HuH-7.5 (cell line): Measurements from ENCODE around the gene FCN1.

Source experiments
- DNase-seq: peaks from one replicate; pipeline ENCODE4 v3.0.0; 2011; ENCODE audit warnings: low spot score

The FCN1 gene

GRCh38 chr9:134937164-134937555 lies 19.4 kb upstream of the FCN1 start:
- DNase-seq = no peak

- no peak for DNase-seq
These were observed 18.8 kb upstream of the FCN1 start for GRCh38 chr9:134936346-134937163.

GRCh38 chr9:134935701-134936345 lies 18.1 kb upstream of the FCN1 start:
- DNase-seq = no peak

DNA sequence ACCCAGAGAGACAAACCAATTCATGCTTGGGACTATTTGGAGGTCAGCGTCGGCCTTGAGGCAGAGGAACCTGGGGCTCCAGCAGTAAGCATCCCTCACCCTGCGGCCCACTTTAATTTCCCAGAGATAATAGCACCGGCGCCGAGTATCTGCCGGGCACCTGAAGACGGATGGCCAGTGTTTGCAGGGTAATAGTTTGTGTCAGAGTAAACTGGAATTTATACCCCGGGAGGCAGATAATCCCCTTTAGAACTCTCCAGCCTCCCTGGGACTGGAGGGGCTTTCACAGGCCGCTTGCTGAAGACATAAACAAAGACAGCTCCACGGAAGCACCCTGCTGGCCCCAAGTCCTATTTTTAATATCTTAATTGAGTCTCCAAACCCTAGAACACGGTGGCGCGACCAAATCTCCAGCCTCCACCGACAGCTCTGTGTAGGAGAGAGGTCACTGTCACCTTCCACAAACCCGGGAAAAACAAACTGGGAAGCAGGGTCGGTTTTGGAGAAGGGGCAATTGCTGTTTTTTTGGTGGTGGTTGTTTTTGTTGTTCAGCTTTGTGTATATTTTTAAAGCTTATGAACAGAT lies 17.4 kb upstream of the FCN1 start:
- DNase-seq = no peak

GRCh38 chr9:134933076-134933659 lies 15.5 kb upstream of the FCN1 start:
- no peak for DNase-seq

- DNase-seq = no peak
These were observed 14.9 kb upstream of the FCN1 start for GRCh38 chr9:134932606-134933005.

GRCh38 chr9:134932171-134932570 lies 14.5 kb upstream of the FCN1 start:
- no peak for DNase-seq

DNA sequence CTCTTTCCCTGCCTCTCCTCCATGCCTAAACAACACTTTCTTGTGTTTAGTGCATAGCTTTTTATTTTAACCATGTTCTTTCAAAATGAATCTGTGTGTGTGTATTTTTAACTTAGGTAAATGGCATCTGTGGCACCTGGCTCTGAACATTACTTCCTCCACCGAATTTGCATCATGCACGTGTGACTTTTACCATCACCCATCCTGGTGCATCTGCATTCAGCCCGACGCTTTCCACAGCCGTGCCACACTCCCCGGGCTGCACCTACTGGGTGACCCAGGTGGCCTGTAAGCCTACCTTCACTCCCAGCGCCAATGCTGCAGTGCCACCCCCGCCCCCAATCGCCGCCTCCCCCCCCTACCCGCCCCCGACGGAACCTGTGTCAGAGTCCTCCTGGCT lies 12.7 kb upstream of the FCN1 start:
- no peak for DNase-seq

GRCh38 chr9:134929193-134930158 lies 11.8 kb upstream of the FCN1 start:
- no peak for DNase-seq

DNA sequence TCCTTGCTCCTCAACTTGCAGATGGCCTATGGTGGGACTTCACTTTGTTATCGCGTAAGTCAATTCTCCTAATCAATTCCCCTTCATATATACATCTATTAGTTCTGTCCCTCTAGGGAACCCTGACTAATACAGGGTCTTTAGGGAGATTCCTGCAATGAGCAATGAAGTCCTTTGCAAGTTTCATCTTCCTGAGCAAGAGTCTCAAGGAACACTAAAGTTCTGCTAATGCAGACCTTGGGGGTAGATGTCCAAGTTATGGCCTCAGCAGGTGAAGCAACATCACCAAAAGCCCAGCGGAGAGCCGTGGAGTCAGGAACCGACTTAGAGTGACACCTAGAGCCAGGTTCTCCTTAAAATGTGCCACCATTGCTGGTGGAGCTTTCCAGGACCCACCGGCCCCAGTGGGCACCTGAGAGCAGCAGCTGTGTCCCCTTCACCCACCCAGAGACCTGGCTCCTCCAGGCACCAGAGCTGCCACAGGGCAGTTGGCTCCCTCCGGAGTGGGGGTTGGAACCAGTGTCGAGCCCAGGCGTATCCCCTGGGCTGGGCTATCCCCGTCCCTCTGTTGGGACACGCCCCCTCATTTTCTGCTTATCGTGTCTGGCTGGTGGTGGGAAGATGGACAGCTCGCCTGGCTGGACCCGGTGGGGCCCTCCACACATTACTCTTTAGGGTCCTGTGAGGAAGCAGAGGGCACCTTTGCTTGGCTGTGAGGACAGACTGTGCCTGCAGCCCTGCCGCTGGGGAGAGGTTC lies 10.9 kb upstream of the FCN1 start:
- DNase-seq = no peak

DNA sequence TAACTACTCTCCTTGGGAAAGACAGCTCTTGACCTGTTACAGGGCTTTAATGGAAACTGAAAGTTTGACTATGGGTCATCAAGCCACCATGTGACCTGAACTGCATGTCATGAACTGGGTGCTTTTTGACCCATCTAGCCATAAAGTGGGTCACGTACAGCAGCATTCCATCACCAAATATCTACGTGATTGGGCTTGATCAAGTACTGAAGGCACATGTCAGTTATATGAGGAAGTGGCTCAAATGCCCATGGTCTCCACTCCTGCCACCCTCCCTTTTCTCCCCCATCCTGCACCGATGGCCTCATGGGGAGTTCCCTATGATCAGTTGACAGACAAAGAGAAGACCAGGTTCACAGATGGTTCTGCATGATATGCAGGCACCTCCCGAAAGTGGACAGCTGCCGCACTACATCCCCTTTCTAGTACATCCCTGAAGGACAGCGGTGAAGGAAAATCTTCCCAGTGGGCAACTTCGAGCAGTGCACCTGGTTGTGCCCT lies 7.3 kb upstream of the FCN1 start:
- DNase-seq = no peak

GRCh38 chr9:134923466-134923865 lies 5.8 kb upstream of the FCN1 start:
- DNase-seq = no peak

GRCh38 chr9:134922932-134923240 lies 5.2 kb upstream of the FCN1 start:
- DNase-seq = no peak

DNA sequence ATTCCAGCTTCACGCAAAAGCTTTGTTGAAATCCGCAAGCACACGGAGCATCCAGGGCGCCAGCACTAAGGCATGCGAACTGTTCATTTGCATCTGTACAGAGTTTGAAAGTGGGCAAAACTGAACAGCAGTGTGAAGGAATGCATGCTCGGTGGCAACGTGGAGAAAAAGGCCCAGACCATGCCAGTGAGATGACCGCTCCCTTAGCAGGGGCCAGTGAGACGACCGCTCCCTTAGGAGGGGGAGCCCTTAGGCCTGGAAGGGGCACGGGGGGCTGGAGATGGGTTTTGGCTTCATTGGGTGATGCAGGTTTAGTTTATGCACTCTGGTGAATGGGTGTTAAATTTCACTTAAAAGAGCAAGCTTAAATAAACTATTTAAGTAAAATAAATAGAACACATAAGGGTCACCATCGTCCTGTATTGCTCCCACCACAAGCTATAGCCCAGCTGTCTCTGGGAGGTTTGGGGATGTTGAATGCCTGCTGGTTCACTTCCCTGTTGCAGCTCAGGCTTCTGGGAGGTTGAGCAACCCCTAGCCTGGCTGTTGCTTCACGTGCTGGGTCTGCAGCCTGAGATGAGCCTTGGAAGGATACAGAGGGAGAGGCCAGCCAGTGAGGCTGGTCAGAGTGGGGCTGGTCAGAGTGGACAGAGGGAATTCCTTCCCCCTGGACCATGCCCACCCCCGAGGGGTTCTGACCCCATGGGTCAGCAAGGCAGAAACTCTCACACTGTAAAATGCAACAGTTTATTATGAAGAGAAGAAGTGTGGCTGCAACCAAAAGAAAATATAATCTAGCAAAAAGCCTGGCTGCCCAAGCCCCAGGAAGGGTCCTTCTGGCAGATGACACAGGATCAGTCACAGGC lies 4.6 kb upstream of the FCN1 start:
- DNase-seq = no peak

DNA sequence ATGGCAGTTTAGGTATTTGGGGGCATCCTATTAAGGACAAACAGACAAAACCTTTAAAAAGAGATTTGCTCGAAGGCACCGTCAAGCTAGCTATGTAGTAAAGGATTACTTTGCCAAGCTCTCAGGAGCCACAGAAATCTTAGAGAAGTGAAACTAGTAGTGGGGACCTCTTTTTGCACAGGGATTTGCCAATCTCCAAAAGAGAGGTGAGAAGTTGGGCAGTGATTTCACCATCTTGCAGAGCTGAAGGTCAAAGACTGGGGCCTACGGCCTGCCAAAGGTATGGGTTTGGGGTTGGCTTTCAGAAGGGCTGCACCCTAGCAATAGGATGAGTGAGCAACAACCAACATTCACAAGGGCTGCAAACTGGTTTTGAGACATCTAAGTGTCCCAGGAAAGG lies 1.6 kb upstream of the FCN1 start:
- DNase-seq = no peak

DNA sequence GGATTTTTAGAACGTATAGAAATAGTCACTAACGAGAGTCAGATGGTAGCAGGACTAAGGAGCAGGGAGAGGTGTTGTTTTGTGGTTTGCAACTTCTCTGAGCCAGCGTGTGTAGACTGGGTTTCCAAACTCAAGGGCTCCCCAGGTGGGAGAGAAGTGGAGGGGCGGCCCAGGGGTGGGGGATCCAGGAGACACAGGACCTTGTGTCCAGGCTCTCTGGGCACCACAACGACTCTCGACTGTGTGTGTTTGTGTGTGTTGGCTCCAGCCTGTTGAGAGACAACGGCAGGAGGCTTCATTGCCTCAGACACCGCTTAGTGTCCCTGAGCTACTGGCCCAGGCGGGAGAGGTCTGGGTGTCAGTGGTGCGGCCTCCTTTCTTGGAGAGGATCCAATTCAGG lies 934 bp upstream of the FCN1 start:
- no peak for DNase-seq

DNA sequence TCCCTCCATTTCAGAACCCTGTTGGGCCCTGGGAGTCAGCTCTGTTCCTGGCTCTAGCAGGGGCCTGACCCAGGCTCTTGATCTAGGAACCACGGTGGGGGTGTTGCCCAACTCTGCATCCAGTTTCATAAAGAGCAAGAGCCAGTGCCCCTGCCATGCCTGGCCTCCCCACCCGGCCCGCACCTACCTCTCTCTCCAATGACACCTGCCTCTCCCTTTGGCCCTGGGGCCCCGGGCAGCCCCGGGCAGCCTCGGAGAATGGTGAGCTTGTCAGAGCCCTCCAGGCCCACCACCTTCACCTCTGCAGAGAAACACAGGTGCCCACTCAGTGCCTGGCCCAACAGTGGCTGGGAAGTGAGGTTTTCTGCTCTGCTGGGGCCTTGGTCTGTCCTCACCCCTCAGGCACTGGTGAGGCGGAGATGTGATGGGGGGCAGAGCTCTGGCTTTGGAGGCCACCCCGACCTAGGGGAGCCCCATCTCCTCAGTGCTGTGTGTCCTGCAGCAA lies 1.5 kb downstream of the FCN1 start:
- no peak for DNase-seq

- DNase-seq = no peak
These were observed 2.4 kb downstream of the FCN1 start for GRCh38 chr9:134915046-134915985.

GRCh38 chr9:134914501-134914834 lies 3.2 kb downstream of the FCN1 start:
- no peak for DNase-seq
